ENCODE results near the gene EPHA6. TPM values are rescaled to one million over a fixed set of nuclear protein-coding genes. Genes with fewer than 3 reads are reported as not detected.
A peak's percentile ranks its signal among the peaks of the same experiment; 100 is the strongest.
"Not testable (repeated sequence)": the region's sequence is repeated elsewhere in the genome, so short reads cannot be mapped to it uniquely, and the experiment has no call there.

EPHA6 gene
- polyA plus RNA-seq, 2 of the 4 experiments (the other 2 are of a cell fraction) = 0.08 TPM

GRCh38 chr3:96966181-96966929, 152.0 kb downstream of the EPHA6 start:
- ATAC-seq (no peak), FAIRE-seq (no peak), DNase-seq (ENCODE audit: low read depth in 1 of 2, low spot score in 1 of 2) (no peak)
- whole genome bisulfite sequencing (ENCODE audit: missing lambda C conversion rate) = 48% methylated on average over 6 of the region's 6 CpGs
- Histone ChIP-seq H3K4me1 (no peaks in the 10 kb centered on the region), H3K4me2 (no peak overlapping the region), H3K4me3 (no peak overlapping the region), H3K27ac (no peak overlapping the region), H3K9me3 (no peaks in the 10 kb centered on the region)
- no peak for TF ChIP-seq MAZ (IDR thresholded peaks at IDR 0.05; ENCODE audit: borderline replicate concordance, low read depth, low read length)
- peak; percentile 78 for TF ChIP-seq MAFK (IDR thresholded peaks at IDR 0.05; ENCODE audit: partially characterized antibody)
- POLR2A ChIA-PET = no interaction called here
- CTCF ChIA-PET = no interaction called here

DNA sequence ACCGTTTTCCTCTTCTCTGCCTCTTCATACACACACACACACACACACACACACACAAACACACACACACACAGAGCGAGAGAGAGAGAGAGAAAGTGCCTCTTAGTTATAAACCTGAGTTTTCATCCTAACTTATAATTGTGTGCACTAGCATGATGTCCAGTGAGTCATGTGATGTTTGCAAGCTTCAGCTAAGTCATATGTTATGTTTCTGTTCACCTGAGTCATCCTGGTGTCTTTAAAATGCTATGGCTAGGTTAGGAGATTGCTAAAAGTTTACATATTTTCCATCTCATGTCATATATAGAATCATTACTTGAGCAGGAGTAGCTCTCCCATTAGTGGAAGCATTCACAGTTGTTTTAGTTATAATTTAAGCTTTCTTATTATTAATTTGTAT, 155.8 kb downstream of the EPHA6 start:
- ChIA-PET CTCF (no interaction called here), POLR2A (no interaction called here)
- Histone ChIP-seq H3K27ac (no peak overlapping the region), H3K4me2 (no peak overlapping the region), H3K4me3 (no peak overlapping the region), H3K9me3 (no peaks in the 10 kb centered on the region), H3K4me1 (no peaks in the 10 kb centered on the region)
- no peak for ATAC-seq
- no peak for FAIRE-seq
- TF ChIP-seq RFX5 (IDR thresholded peaks at IDR 0.05) (no peak), HDAC2 (IDR thresholded peaks at IDR 0.05) (no peak), JUN (IDR thresholded peaks at IDR 0.05) (no peak), POLR2AphosphoS2 (conservative IDR thresholded peaks at IDR 0.05; ENCODE audit: low read length) (no peak), FOSB (CRISPR knock-in tag; IDR thresholded peaks at IDR 0.05) (no peak)
- 7% methylated on average over 2 of the region's 2 CpGs for WGBS (ENCODE audit: missing lambda C conversion rate)
- DNase-seq (ENCODE audit: low read depth in 1 of 2, low spot score in 1 of 2) = no peak

- CTCF ChIA-PET = no interaction called here
- no peak overlapping the region for H3K4me3 ChIP-seq
- ATAC-seq = no peak
- no peak for FAIRE-seq
- TF ChIP-seq ZFP36 (IDR thresholded peaks at IDR 0.05; ENCODE audit: borderline replicate concordance, partially characterized antibody) (no peak), CHD2 (IDR thresholded peaks at IDR 0.05; ENCODE audit: low read length, partially characterized antibody) (no peak), KDM5A (IDR thresholded peaks at IDR 0.05) (no peak), MAFK (IDR thresholded peaks at IDR 0.05; ENCODE audit: partially characterized antibody) (no peak), POLR2AphosphoS2 (conservative IDR thresholded peaks at IDR 0.05; ENCODE audit: low read length) (no peak), RCOR1 (IDR thresholded peaks at IDR 0.05; ENCODE audit: low read depth, low read length) (no peak), CHD4 (IDR thresholded peaks at IDR 0.05; ENCODE audit: borderline replicate concordance) (no peak), PBX3 (IDR thresholded peaks at IDR 0.05) (no peak), PHF8 (IDR thresholded peaks at IDR 0.05; ENCODE audit: borderline replicate concordance, low read depth) (no peak), BCL3 (IDR thresholded peaks at IDR 0.05) (no peak), REST (IDR thresholded peaks at IDR 0.05) (no peak)
- TF ChIP-seq, protein P1, sequence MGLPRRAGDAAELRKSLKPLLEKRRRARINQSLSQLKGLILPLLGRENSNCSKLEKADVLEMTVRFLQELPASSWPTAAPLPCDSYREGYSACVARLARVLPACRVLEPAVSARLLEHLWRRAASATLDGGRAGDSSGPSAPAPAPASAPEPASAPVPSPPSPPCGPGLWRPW (IDR thresholded peaks at IDR 0.05) = no peak
- DNase-seq (ENCODE audit: low read depth in 1 of 2, low spot score in 1 of 2) = no peak
- POLR2A ChIA-PET = no interaction called here
- H3K9me3 ChIP-seq = no peaks in the 10 kb centered on the region
- no peak overlapping the region for H3K4me2 ChIP-seq
- no peak overlapping the region for H3K27ac ChIP-seq
- H3K4me1 ChIP-seq = no peaks in the 10 kb centered on the region
Measured at GRCh38 chr3:96977671-96978070, 163.3 kb downstream of the EPHA6 start.

GRCh38 chr3:96983716-96984115, 169.3 kb downstream of the EPHA6 start:
- CTCF ChIA-PET; FAIRE-seq; H3K4me1 ChIP-seq; ATAC-seq; H3K27ac ChIP-seq; H3K4me2 ChIP-seq; DNase-seq (ENCODE audit: low read depth in 1 of 2, low spot score in 1 of 2); H3K9me3 ChIP-seq; POLR2A ChIA-PET; H3K4me3 ChIP-seq: not testable (repeated sequence)
- WGBS (ENCODE audit: missing lambda C conversion rate) = 44% methylated on average over 7 of the region's 7 CpGs

Measured in A549 (cell line).